Tibial nerve (tissue), 4 donors: ENCODE results near the gene CCDC47. TPM values are rescaled to one million over a fixed set of nuclear protein-coding genes. Genes with fewer than 3 reads are reported as not detected.

Experiments
- DNase-seq, 2 donors: peaks; one replicate each; pipeline ENCODE4 v3.0.0-alpha.2; 2019; ENCODE audit warnings: low spot score in 2 of 2
- H3K27ac ChIP-seq, 4 donors: fragments of 200-600 bp; sonication (generic) in 3 of 4; one replicate each; pipeline ENCODE4 v1.5.1; 2017 to 2019; ENCODE audit warnings: mild to moderate bottlenecking in 1 of 4
- H3K27me3 ChIP-seq, 2 donors: fragments of 200-600 bp; sonication (generic) in 1 of 2; one replicate each; pipeline versions ENCODE4 v1.5.1 to v1.6.0; 2017 to 2019
- H3K36me3 ChIP-seq, 3 donors: fragments of 200-600 bp; sonication (generic); one replicate each; pipeline ENCODE4 v1.5.1; 2018 to 2019
- H3K4me1 ChIP-seq, 4 donors: fragments of 200-600 bp; sonication (generic) in 3 of 4; one replicate each; pipeline ENCODE4 v1.5.1; 2017 to 2019
- H3K4me3 ChIP-seq, 4 donors: fragments of 200-600 bp; sonication (generic) in 3 of 4; one replicate each; pipeline ENCODE4 v1.5.1; 2017 to 2019; ENCODE audit warnings: mild to moderate bottlenecking in 1 of 4, moderate library complexity in 1 of 4
- H3K9me3 ChIP-seq, 4 donors: fragments of 200-600 bp; sonication (generic) in 3 of 4; one replicate each; pipeline ENCODE4 v1.5.1; 2017 to 2019
- EP300 ChIP-seq, 2 donors: sonication (generic); formaldehyde crosslinking; IDR thresholded peaks; one replicate each; pipeline ENCODE4 v1.6.1; 2017; ENCODE audit warnings: antibody characterized with exemption in 2 of 2, mild to moderate bottlenecking in 1 of 2
- POLR2A ChIP-seq, 2 donors: fragments of 450-650 bp; IDR thresholded peaks; one replicate each; pipeline ENCODE4 v1.6.1; 2017; ENCODE audit warnings: antibody characterized with exemption in 2 of 2, mild to moderate bottlenecking in 2 of 2, moderate library complexity in 2 of 2
- WGBS, 2 donors: methylation state at CpG; one replicate each; pipeline ENCODE4 v1.1.5; 2018; 5-methylcytosine and 5-hydroxymethylcytosine counted together
- total RNA-seq, 4 donors: library from RNA; depleted of rRNA; stranded (reverse); fragments of >200 nt; gene quantifications; one replicate each; pipeline ENCODE4 v1.1.0, GENCODE V29; 2016
- TF ChIP-seq, protein P1 (sequence below), 5 experiments: fragments of 200-600 bp in 3 of 5; fragments of 450-650 bp in 2 of 5; sonication (generic) in 3 of 5; IDR thresholded peaks; one replicate each; pipeline ENCODE4 v1.5.1; 2016 to 2019; ENCODE audit warnings: antibody characterized with exemption in 5 of 5, mild to moderate bottlenecking in 3 of 5, moderate library complexity in 2 of 5

Gene CCDC47
- total RNA-seq, 4 donors from 2014 or later = 43.7 to 62.0 (median 51.0) TPM

DNA sequence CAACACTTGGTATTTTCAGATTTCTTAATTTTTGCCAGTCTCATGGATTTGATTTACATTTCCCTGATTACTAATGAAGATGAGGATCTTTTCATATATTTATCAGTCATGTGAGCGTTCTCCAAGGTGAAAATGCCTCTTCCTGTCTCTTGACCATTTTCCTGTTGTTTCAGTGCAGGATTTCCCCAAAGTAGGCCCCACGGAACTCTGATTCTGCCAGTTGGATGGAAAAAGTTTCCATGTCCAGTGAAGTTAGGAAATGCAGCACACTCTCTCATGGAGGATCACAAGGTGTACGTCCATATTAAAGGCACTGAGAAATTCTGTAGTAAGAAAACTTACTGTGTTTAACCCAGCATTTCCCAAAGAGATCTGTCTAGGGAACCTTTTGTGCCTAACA, 57.0 kb downstream of the CCDC47 start:
- H3K27me3 ChIP-seq = no peaks in the 10 kb centered on the region
- H3K4me3 ChIP-seq = no peak overlapping the region
- 83 to 88% methylated on average over 3 of the region's 3 CpGs for WGBS, 2 donors
- no peak overlapping the region for H3K27ac ChIP-seq
- H3K9me3 ChIP-seq = no peaks in the 10 kb centered on the region
- peaks cover 0 to 43% (median 0%) of the 10 kb centered on the region in 3 donors for H3K36me3 ChIP-seq
- H3K4me1 ChIP-seq = peaks cover 0 to 16% (median 7%) of the 10 kb centered on the region in 4 donors
- DNase-seq = no peak
- no peak for TF ChIP-seq POLR2A (IDR thresholded peaks at IDR 0.05)
- no peak for TF ChIP-seq EP300 (IDR thresholded peaks at IDR 0.05)
- TF ChIP-seq, protein P1, sequence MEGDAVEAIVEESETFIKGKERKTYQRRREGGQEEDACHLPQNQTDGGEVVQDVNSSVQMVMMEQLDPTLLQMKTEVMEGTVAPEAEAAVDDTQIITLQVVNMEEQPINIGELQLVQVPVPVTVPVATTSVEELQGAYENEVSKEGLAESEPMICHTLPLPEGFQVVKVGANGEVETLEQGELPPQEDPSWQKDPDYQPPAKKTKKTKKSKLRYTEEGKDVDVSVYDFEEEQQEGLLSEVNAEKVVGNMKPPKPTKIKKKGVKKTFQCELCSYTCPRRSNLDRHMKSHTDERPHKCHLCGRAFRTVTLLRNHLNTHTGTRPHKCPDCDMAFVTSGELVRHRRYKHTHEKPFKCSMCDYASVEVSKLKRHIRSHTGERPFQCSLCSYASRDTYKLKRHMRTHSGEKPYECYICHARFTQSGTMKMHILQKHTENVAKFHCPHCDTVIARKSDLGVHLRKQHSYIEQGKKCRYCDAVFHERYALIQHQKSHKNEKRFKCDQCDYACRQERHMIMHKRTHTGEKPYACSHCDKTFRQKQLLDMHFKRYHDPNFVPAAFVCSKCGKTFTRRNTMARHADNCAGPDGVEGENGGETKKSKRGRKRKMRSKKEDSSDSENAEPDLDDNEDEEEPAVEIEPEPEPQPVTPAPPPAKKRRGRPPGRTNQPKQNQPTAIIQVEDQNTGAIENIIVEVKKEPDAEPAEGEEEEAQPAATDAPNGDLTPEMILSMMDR (IDR thresholded peaks at IDR 0.05) = no peak

GRCh38 chr17:63714550-63715277, 58.7 kb downstream of the CCDC47 start:
- Histone ChIP-seq H3K4me3 (no peak overlapping the region), H3K4me1 (peaks cover 0 to 16% (median 7%) of the 10 kb centered on the region in 4 donors), H3K9me3 (no peaks in the 10 kb centered on the region), H3K27ac (no peak overlapping the region), H3K36me3 (peaks cover 0 to 57% (median 0%) of the 10 kb centered on the region in 3 donors), H3K27me3 (no peaks in the 10 kb centered on the region)
- TF ChIP-seq POLR2A (IDR thresholded peaks at IDR 0.05) = no peak
- TF ChIP-seq, protein P1 (IDR thresholded peaks at IDR 0.05) = no peak
- TF ChIP-seq EP300 (IDR thresholded peaks at IDR 0.05) = no peak
- DNase-seq = no peak
- 70 to 75% methylated on average over 10 of the region's 10 CpGs for WGBS, 2 donors

DNA sequence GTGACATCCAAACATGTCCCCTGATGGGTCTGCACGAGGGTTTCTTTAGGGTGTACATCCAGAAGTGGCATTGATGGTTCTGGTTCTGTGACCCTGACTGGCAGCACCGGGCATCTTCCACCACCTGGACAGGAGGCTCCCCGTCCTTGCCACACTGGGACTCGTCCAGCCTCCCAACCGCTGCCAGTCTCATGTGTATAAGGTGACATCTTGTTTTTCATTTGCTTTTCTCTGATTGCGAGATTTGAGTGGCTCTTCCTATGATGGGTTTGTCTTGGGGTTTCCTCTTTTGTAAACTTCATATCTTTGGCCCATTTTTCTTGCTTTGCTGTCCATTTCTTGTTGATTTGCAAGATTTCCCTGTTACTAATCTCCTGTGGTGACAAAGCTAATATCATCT, 64.3 kb downstream of the CCDC47 start:
- Histone ChIP-seq H3K4me3 (no peak overlapping the region), H3K27me3 (no peaks in the 10 kb centered on the region), H3K4me1 (no peaks in the 10 kb centered on the region), H3K27ac (no peak overlapping the region), H3K36me3 (peaks cover 0 to 99% (median 2%) of the 10 kb centered on the region in 3 donors), H3K9me3 (no peaks in the 10 kb centered on the region)
- TF ChIP-seq POLR2A (IDR thresholded peaks at IDR 0.05) = no peak
- no peak for TF ChIP-seq EP300 (IDR thresholded peaks at IDR 0.05)
- TF ChIP-seq, protein P1 (IDR thresholded peaks at IDR 0.05) = no peak
- 94 to 96% methylated on average over 6 of the region's 6 CpGs for WGBS, 2 donors
- DNase-seq = no peak

GRCh38 chr17:63707151-63707550, 66.2 kb downstream of the CCDC47 start:
- 83 to 92% methylated on average over 11 of the region's 11 CpGs for WGBS, 2 donors
- no peak for DNase-seq
- H3K4me3 ChIP-seq = no peak overlapping the region
- H3K36me3 ChIP-seq = peaks cover 0 to 91% (median 2%) of the 10 kb centered on the region in 3 donors
- H3K4me1 ChIP-seq = no peaks in the 10 kb centered on the region
- H3K27ac ChIP-seq = no peak overlapping the region
- TF ChIP-seq POLR2A (IDR thresholded peaks at IDR 0.05) = no peak
- no peak for TF ChIP-seq EP300 (IDR thresholded peaks at IDR 0.05)
- TF ChIP-seq, protein P1 (IDR thresholded peaks at IDR 0.05) = no peak
- H3K27me3 ChIP-seq = no peaks in the 10 kb centered on the region
- no peaks in the 10 kb centered on the region for H3K9me3 ChIP-seq

- Histone ChIP-seq H3K4me1 (peaks cover 0 to 6% (median under 1%) of the 10 kb centered on the region in 4 donors), H3K36me3 (peaks cover 0 to 85% (median 2%) of the 10 kb centered on the region in 3 donors), H3K27me3 (no peaks in the 10 kb centered on the region), H3K27ac (peak overlapping the region in 1 of 4 donors; percentile 34), H3K9me3 (no peaks in the 10 kb centered on the region), H3K4me3 (no peak overlapping the region)
- no peak for DNase-seq
- TF ChIP-seq POLR2A (IDR thresholded peaks at IDR 0.05) (no peak), EP300 (IDR thresholded peaks at IDR 0.05) (no peak)
- TF ChIP-seq, protein P1 (IDR thresholded peaks at IDR 0.05) = no peak
- WGBS, 2 donors = 76 to 87% methylated on average over 7 of the region's 7 CpGs
These were observed 66.9 kb downstream of the CCDC47 start for GRCh38 chr17:63706336-63707082.
